Measurements from ENCODE around the gene PPM1A.

The PPM1A gene

GRCh38 chr14:60226298-60226697, 22.7 kb upstream of the PPM1A start:
- DNase-seq (ENCODE audit: low read depth), result no peak

- no peak for DNase-seq (ENCODE audit: low read depth)
Measured at GRCh38 chr14:60227291-60227690, 21.7 kb upstream of the PPM1A start.

- DNase-seq (ENCODE audit: low read depth), result no peak
Measured at GRCh38 chr14:60229614-60230013, 19.4 kb upstream of the PPM1A start.

- DNase-seq (ENCODE audit: low read depth), result no peak
Measured at GRCh38 chr14:60232185-60232584, 16.8 kb upstream of the PPM1A start.

GRCh38 chr14:60233251-60233650, 15.8 kb upstream of the PPM1A start:
- DNase-seq (ENCODE audit: low read depth), result no peak

GRCh38 chr14:60233891-60234290, 15.1 kb upstream of the PPM1A start:
- no peak for DNase-seq (ENCODE audit: low read depth)

GRCh38 chr14:60235440-60235839, 13.6 kb upstream of the PPM1A start:
- DNase-seq (ENCODE audit: low read depth), result no peak

GRCh38 chr14:60238955-60239354, 10.1 kb upstream of the PPM1A start:
- no peak for DNase-seq (ENCODE audit: low read depth)

- no peak for DNase-seq (ENCODE audit: low read depth)
Measured at GRCh38 chr14:60240139-60240856, 8.7 kb upstream of the PPM1A start.

GRCh38 chr14:60241091-60241490, 7.9 kb upstream of the PPM1A start:
- DNase-seq (ENCODE audit: low read depth), result no peak

GRCh38 chr14:60242429-60242828, 6.6 kb upstream of the PPM1A start:
- no peak for DNase-seq (ENCODE audit: low read depth)

- no peak for DNase-seq (ENCODE audit: low read depth)
Measured at GRCh38 chr14:60245380-60246177, 3.4 kb upstream of the PPM1A start.

- DNase-seq (ENCODE audit: low read depth), result peak; percentile 80
Measured at GRCh38 chr14:60247994-60248696, 876 bp upstream of the PPM1A start.

GRCh38 chr14:60249321-60250256, 568 bp downstream of the PPM1A start:
- DNase-seq (ENCODE audit: low read depth), result no peak

- no peak for DNase-seq (ENCODE audit: low read depth)
Measured at GRCh38 chr14:60250257-60251035, 1.4 kb downstream of the PPM1A start.

- DNase-seq (ENCODE audit: low read depth), result no peak
Measured at GRCh38 chr14:60251877-60252276, 2.9 kb downstream of the PPM1A start.

- DNase-seq (ENCODE audit: low read depth), result no peak
Measured at GRCh38 chr14:60252630-60253029, 3.6 kb downstream of the PPM1A start.

- DNase-seq (ENCODE audit: low read depth), result no peak
Measured at GRCh38 chr14:60253649-60254048, 4.6 kb downstream of the PPM1A start.

GRCh38 chr14:60254176-60254575, 5.2 kb downstream of the PPM1A start:
- no peak for DNase-seq (ENCODE audit: low read depth)

GRCh38 chr14:60257865-60258264, 8.8 kb downstream of the PPM1A start:
- no peak for DNase-seq (ENCODE audit: low read depth)

- DNase-seq (ENCODE audit: low read depth), result no peak
Measured at GRCh38 chr14:60265163-60265562, 16.1 kb downstream of the PPM1A start.

All from non-pigmented ciliary epithelial cell (primary cell).